ENCODE data around the gene MAN1A2. TPM values are rescaled to one million over a fixed set of nuclear protein-coding genes. Genes with fewer than 3 reads are reported as not detected.

The MAN1A2 gene
- total and polyA plus RNA-seq, 10 of the 15 experiments (the other 5 are each of a cell fraction or from before 2014, with no cell fraction given), result 2.8 to 23.6 (median 16.0) TPM

- DNase-seq (ENCODE audit: low read depth, low spot score) (no peak), FAIRE-seq (no peak), ATAC-seq (no peak)
- no peaks in the 10 kb centered on the region for H3K9me3 ChIP-seq (replicated peaks; ENCODE audit: control insufficient read depth, insufficient read depth, low read length)
- H3K4me2 ChIP-seq (ENCODE audit: control insufficient read depth, insufficient read depth), result no peak overlapping the region
- no peaks in the 10 kb centered on the region for H3K4me1 ChIP-seq (ENCODE audit: control insufficient read depth, insufficient read depth, low read length)
- intact Hi-C loops (cut with micrococcal nuclease; ENCODE audit: unreplicated experiment) (no loop called here), in situ Hi-C loops (cut with MboI) (no loop called here)
- H3K36me3 ChIP-seq (ENCODE audit: control insufficient read depth in 2 of 2, insufficient read depth in 2 of 2, low read length in 1 of 2), result no peaks in the 10 kb centered on the region
- no peak overlapping the region for H3K9ac ChIP-seq (ENCODE audit: control insufficient read depth, insufficient read depth, low read length)
- CTCF ChIA-PET, result no interaction called here
- TF ChIP-seq TCF12 (IDR thresholded peaks at IDR 0.05; ENCODE audit: low read depth, low read length) (no peak), ZNF207 (IDR thresholded peaks at IDR 0.05; ENCODE audit: borderline replicate concordance) (no peak), RFX5 (IDR thresholded peaks at IDR 0.05; ENCODE audit: low read depth, low read length) (no peak), SMARCA5 (IDR thresholded peaks at IDR 0.05) (no peak), BHLHE40 (IDR thresholded peaks at IDR 0.05; ENCODE audit: borderline replicate concordance in 1 of 2, low read depth in 2 of 2, low read length in 1 of 2) (no peak), E2F8 (IDR thresholded peaks at IDR 0.05; ENCODE audit: low read depth, partially characterized antibody) (no peak), FOXK2 (IDR thresholded peaks at IDR 0.05) (no peak), TCF3 (IDR thresholded peaks at IDR 0.05; ENCODE audit: borderline replicate concordance, insufficient read depth, low read depth, low read length) (no peak), ZNF217 (IDR thresholded peaks at IDR 0.05) (no peak), IKZF1 (conservative IDR thresholded peaks at IDR 0.05) (no peak), PBX3 (IDR thresholded peaks at IDR 0.05; ENCODE audit: insufficient replicate concordance, low read depth, low read length) (no peak), ATF7 (IDR thresholded peaks at IDR 0.05; ENCODE audit: low read depth) (no peak), NRF1 (conservative IDR thresholded peaks at IDR 0.05; ENCODE audit: low read depth, low read length) (no peak), KAT2A (conservative IDR thresholded peaks at IDR 0.05; ENCODE audit: control insufficient read depth, low read depth, low read length) (no peak), MAX (IDR thresholded peaks at IDR 0.05; ENCODE audit: low read depth, low read length) (no peak), NFIC (IDR thresholded peaks at IDR 0.05; ENCODE audit: low read depth, low read length) (no peak), BACH1 (IDR thresholded peaks at IDR 0.05; ENCODE audit: borderline replicate concordance) (no peak)
- SMC1A ChIA-PET (ENCODE audit: uncharacterized antibody, unreplicated experiment), result no interaction called here
- H2AFZ ChIP-seq (ENCODE audit: control insufficient read depth, low read depth, low read length), result no peak overlapping the region
- H3K27me3 ChIP-seq (replicated peaks in 1 of 2; ENCODE audit: control insufficient read depth in 2 of 2, insufficient read depth in 2 of 2, low read length in 1 of 2), result no peaks in the 10 kb centered on the region
- H3K27ac ChIP-seq (ENCODE audit: control insufficient read depth, insufficient read depth), result no peak overlapping the region
- POLR2A ChIA-PET, result no interaction called here
- H3K79me2 ChIP-seq (ENCODE audit: control insufficient read depth, insufficient read depth, low read length), result no peaks in the 10 kb centered on the region
- no TSS peak for BruUV-seq (replicated peaks)
- no peak overlapping the region for H3K4me3 ChIP-seq
- H4K20me1 ChIP-seq (ENCODE audit: control insufficient read depth, insufficient read depth), result no peaks in the 10 kb centered on the region
- 16% methylated on average over 1 of the region's 1 CpG for WGBS (ENCODE audit: insufficient coverage, insufficient replicate concordance, low lambda C conversion rate, missing lambda C conversion rate)
- RAD21 ChIA-PET (ENCODE audit: unreplicated experiment), result no interaction called here
Observed at GRCh38 chr1:117318011-117318410, 49.2 kb upstream of the MAN1A2 start.
